HG03439 (cell line): ENCODE results near the gene MUC6.
"Not testable (repeated sequence)": the region's sequence is repeated elsewhere in the genome, so short reads cannot be mapped to it uniquely, and the experiment has no call there.

Experiments used
- ATAC-seq: cut with Tn5 transposase; IDR thresholded peaks from one replicate; pipeline ENCODE4 v1.9.1; 2021; ENCODE audit warnings: mild to moderate bottlenecking, moderate library complexity; ENCODE audit not compliant: unreplicated experiment

MUC6 gene

DNA sequence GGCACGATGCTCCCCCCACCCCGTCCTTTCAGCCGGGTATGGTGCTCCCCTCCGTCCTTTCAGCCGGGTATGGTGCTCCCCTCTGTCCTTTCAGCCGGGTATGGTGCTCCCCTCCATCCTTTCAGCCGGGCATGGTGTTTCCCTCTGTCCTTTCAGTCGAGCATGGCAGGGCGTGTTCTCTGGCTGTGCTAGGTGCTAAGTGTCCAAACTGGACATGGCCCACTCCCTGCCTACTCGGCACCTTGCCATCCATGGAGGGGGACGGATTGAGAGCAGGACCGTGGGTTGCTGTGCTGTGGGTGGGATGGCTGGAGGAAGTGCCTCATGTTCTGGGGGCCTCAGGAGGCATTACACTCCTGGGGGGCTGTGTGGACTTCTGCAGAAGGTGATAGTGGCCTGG, 45.5 kb downstream of the MUC6 start:
- ATAC-seq: no peak

DNA sequence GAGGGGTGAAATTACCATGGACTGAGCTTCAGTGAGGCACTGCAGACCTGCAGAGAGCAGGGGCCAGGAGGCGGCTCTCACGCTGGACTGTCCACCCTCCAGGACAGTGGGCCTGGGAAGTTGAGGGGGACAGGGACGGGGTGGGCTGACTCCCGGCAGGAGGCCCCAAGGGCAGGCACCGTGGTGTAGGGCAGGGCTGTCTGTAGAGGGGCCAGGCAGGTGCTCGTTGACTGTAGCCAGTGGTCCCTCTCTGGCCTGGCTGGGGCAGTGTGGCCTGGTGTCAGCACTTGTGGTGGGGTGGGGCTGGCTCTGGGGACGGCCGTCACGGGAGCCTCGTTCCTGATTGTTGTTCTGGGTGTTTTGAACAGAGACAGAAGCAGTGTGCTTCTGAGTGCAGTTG, 46.4 kb downstream of the MUC6 start:
- no peak for ATAC-seq

DNA sequence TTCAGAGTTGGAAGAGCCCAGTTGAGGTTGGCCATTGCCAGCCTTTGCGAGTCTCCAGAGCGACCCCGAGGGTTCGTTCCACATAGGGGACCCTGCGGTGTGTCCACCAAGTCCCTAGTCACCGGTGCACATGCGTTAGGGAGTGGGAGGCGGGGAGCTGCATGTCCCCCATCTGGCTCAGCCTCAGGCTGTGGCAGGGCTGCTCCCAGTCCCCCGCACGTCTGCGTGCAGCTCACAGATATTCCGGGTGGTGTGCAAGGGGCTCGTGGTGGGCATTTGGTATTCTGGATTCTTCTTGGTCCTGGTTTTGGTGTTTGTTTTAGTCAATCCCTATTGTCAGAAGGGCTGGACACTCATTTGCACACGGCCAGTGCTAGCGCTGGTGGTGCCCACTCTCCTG, 48.8 kb downstream of the MUC6 start:
- no peak for ATAC-seq

DNA sequence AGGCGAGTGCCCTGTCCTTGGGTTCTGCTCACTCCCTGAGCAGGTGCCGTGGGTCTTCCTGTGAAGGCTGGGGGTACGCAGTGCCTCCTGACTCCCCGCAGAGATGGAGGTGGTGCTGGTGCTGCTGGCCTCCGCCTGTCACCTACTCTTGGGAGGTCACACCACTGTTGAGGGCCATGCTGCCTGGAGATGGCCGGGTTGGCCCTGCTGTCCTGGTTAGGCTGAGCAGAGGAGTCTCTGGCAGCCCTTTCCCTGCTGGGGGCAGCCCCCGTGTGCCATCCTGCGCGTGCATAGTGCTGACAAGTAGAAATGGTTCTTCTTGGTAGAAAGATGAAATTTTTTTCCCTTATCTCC, 49.6 kb downstream of the MUC6 start:
- no peak for ATAC-seq

DNA sequence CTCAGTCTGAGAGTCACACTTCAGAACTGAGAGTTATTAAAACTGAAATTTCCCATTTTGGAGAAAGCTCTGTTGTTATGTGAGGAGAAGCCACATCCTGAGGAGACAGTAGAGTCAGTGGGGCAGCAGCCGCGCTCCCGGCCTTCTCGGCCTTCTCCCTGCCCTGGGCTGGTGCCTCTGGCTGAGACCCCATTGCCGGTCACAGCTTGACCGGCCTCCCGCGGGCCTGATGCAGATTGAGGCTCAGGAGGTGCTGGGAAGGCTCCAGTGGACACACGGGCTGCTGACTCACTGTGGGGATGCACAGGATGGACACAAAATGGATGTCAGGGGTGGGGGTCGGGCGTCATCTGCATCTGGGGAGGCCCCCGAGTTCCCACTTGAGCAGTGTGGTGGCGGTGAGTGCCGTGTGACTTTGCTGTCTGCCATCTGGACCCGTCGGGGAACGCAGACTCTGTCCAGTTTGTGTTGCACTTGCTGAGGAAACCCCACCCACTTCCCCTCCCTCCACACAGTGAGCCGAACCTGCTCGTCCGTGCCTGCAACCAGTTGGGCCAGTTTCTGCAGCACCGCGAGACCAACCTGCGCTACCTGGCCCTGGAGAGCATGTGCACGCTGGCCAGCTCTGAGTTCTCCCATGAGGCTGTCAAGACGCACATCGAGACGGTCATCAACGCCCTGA, 50.1 kb downstream of the MUC6 start:
- no peak for ATAC-seq

DNA sequence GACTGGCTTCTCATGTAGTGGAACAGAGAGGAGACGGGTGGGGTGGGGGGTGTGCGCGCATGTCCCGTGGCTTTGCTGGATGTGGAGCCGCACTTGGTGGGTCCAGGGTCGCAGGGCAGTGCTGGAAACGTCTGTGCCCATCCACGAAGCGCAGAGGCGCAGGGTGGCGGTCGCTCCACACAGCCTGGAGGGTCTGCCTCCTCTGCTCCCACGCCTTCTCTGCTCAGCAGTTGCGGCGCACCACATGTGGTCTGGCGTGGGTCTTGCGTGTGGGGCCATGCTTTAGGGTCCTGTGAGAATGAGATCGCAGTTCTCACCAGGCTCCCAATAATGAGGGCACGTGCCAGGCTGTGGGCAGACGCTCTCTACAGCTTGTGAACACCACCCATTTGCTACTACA, 50.7 kb downstream of the MUC6 start:
- ATAC-seq: no peak

DNA sequence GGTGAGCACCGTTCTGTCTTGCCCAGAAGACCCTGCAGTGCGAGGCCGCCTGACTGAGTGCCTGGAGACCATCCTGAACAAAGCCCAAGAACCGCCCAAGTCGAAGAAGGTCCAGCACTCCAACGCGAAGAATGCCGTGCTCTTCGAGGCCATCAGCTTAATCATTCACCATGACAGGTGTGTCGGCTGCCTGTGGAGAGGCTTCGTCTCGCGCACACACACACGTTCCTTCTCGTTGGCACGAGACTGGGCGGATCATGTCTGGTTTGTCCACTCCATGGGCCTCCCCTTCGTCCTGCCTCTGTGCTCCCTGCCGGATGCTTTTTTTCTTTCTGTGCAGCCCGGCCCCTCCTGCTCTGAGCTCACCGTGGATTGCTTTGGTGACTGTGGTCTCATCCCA, 51.1 kb downstream of the MUC6 start:
- ATAC-seq: no peak

DNA sequence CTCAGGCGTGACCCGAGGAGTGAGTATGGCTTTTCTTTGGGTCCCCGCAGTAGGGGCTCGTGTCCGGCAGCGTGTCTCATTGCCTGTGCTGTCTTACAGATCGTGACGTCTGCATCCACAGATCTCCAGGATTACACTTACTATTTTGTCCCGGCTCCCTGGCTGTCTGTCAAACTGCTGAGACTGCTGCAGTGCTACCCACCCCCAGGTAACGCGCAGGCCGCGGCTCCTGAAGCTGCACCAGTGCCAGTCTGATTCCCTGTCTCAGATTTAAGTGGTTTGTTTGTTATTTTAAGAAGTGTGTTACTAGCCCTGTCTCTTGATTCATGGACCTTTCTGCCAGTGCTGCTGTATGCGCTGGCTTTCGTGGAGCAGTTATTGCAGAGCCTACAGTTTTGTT, 52.0 kb downstream of the MUC6 start:
- no peak for ATAC-seq

DNA sequence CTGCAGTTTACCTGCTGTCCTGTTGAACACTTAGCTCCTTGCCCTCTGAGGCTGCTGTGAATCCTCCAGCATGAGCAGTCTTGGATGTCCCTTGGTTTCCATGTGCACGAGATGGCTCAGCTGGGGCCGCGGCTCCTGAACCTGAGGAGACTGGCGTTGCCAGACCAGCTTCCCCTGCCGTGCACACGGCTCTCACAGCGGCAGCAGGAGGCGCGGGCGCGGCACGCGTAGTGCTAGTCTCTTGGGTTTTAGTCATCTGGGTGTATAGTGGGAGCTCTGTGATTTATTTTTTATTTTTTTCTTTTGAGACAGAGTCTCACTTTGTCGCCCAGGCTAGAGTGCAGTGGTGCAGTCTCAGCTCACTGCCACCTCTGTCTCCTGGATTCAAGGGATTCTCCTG, 54.8 kb downstream of the MUC6 start:
- no peak for ATAC-seq

DNA sequence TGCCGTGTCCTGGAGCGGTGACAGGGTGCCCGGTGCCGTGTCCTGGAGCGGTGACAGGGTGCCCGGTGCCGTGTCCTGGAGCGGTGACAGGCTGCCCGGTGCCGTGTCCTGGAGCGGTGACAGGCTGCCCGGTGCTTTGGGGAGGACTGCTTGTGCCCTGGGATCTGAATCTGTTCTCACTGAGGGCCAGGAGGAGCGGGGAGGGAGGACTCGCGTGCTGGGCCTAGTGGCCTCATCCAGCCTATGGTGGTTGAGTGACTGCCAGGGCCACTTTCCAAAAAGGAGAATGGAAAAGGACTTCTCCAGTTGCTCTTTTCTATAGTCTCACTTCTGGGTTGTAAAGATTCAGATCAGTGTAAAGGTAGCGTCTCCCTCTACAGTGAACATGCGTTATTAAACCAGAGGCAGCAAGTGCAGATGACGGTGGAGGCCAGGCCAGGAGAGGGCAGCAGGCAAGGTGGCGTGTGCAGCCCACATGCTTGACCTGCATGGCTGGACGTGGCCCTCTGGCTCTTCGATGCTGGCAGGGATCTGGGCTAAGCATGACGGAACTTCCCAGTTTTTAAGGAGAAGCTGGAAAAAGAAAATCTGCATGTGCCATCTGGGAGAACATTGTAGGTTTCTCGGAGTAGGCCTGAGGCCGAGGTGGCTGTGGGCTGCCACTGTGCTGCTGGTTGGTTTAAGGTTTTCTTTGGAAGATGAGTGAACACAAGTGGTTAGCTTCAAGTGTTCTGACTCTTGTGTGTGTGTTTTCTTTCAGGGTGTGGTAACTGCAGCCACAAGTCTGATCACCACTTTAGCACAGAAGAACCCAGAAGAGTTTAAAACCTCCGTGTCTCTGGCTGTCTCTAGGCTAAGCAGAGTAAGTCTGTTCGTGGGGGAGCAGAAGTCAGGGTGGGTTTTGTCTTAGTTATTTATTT, 55.8 kb downstream of the MUC6 start:
- ATAC-seq: no peak

DNA sequence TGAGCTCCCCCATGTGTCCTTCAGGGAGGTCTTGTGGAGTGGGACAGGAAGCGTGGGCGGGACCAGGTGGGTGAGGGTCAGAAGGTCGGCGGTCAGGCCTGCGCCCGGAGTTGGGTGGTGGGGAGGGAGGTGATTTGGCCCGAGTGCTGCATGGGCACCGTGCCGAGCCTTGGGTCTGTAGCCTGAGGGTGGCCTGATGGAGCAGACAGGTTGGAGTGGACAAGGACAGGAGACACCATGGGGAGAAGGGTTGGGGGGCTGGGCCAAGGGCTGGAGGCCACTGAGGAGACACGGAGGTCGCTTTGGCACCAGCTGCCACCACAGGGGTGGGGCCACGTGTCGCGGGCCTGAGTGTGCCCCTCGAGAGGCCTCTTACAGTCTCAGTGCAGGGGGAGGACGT, 57.7 kb downstream of the MUC6 start:
- ATAC-seq: no peak

DNA sequence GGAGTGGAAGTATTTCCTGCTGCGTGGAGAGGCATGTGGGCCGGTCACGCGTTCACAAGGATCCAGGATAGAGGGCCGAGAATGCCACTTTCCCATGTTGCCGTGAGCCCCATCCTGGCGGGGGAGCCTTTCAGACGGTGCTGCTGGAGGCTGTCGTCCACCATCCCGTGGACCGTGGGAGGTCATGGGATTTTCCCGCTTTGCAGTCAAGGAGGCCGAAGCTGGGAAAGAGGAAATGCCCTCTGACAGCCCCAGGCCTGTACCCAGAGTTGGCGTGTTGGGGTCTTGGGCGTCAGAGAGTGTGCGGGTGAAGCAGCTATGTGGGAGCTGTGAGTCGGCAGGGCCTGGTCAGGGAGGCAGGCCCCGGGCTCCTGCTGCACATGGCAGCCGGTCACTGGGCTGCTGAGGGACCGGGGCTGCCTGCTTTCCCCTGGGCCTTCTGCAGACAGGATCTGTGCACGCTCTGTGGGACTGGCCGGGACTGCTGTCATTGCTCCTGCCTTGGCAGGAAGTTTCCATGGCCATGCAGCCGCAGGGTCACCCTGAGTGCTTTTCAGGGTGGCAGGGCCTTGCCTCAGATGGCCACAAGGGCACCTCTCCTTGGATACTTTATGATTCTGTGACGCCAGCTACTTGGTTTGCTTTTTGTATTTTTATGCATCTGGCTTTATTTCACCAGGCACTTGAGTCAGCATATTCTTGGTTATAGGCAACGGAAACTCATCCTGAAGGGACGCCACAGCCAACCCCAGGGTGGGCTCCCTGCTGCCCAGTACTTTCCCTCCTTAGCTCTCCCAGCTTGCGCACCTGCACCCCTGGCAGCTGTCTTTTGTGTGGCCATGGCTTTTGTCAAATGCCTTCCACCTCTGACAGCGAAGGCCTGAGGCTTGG, 58.4 kb downstream of the MUC6 start:
- no peak for ATAC-seq

DNA sequence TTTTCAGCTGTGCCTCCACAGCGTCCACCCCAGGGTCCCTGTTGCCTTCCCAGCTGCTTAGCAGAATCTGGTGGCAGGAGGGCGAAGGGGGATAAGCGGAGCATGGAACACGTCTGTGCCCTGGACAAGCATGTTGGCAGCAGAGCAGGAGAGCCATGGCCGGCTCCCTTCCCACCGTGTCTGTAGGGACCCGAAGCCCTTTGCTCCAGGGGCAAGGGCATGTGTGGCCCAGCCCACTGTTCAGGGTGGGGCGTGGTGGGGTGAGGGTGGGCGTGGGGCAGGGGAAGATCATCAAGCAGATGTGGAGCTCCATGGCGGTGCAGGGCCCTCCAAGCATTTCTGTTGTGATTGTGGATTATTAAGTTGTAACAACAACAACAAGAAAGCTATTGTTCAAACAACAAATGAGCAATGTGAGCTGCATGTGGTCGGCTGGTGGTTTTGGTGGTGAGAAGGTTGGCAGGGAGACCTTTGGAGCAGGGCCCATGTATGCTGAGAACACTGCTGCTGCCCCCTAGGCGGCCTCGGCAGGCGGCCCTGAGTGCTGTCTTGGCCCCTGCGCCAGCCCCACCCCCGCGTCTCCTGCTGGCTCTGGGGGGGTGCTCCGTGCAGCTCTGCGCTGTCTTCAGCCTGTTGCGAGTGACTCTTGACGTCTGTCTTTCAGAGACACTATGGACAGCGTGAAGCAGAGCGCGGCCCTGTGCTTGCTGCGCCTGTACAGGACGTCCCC, 59.9 kb downstream of the MUC6 start:
- ATAC-seq: no peak

DNA sequence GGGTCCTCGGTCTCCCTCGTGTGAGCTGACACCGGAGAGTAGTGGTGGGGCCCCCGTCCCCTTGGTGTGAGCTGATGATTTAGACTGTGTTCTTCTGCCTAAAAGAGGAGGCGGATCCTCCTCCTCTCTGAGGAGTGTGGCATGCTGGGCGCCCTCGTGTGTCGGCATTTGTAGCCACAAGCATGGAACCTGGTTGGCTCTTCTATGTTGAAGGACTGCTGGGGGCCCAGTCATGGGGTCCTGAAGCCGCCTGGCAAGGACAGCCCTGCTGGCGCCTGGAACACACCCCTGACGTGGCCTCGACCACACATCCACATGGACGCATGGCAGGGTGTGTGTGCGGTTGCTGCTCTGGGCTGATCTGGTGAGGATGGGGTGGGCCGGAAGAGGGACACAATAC, 60.7 kb downstream of the MUC6 start:
- ATAC-seq: no peak

DNA sequence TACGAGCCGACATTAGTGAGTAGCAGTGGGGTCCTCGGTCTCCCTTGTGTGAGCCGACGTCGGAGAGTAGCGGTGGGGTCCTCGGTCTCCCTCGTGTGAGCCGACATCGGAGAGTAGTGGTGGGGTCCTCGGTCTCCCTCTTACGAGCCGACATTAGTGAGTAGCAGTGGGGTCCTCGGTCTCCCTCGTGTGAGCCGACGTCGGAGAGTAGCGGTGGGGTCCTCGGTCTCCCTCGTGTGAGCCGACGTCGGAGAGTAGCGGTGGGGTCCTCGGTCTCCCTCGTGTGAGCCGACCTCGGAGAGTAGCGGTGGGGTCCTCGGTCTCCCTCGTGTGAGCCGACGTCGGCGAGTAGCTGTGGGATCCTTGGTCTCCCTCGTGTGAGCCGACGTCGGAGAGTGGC, 61.1 kb downstream of the MUC6 start:
- not testable (repeated sequence) for ATAC-seq

DNA sequence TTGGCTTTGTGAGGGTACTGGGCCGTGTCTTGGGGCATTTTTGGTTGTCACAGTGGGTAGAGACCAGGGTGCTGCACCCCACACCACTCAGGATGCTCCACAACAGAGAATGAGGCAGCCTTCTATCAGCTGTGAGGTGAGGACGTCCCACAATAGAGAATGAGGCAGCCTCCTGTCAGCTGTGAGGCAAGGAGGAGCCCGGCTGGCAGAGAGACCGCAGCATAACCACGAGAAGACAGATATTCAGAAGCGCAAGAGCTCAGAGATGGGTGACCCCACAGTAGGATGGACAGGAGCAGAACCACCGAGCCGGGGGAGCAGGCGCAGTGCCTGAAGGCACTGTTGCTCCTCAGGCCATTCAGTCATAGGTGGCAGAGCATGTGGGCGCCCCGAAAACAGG, 63.3 kb downstream of the MUC6 start:
- ATAC-seq: no peak

DNA sequence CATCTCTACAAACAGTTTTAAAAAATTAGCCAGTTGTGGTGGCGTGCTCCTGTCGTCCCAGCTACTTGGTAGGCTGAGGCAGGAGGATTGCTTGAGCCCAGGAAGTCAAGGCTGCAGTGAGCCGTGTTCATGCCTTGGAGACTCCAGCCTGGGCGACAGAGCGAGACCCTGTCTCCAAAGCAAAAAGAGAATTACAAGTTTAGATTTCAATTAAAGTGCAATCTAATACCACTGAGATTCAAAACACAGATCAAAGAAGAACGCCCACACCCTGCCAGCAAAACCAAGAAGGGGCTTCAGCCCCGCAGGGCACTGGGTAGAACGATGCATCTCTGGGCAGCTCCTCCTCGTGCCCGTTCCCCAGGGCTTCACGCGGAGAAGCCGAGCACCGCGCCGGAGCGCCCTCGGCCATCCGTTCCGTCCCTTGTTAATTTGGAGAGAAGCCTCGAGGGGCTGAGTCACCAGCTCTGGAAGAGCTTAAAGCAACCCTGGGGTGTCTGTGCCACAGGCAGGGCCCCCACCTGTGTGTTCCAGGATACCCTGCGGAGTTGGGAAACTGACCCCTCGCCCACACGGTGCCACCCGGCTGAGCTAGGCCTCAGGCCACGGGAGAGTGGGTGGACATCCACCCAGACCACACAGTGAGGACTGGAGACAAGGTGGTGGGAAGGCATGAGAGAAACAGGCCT, 63.9 kb downstream of the MUC6 start:
- ATAC-seq: no peak

DNA sequence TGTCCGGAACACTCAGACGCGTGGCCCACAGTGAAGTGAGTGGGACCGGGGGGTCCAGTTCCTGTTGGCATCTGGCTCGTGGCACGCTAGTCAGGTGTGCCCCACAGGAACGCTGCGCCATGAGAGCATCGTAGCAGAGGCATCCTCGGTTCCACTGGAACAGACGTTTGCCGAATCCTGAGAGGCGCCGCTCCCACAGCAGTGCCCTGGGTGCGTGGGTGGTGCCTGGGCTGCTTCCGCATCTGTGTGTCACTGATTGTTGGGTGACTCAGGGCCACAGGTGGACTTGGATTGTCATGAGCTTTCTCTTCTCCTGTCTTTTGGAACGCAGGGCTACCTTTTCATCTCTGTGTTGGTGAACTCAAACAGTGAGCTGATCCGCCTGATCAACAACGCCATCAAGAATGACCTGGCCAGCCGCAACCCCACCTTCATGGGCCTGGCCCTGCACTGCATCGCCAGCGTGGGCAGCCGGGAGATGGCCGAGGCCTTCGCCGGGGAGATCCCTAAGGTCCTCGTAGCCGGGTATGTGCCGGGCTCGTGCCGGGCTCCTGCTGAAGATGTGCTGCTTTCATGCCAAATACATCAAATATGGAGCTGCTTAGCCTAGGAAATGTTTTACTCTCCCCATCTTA, 64.7 kb downstream of the MUC6 start:
- no peak for ATAC-seq

DNA sequence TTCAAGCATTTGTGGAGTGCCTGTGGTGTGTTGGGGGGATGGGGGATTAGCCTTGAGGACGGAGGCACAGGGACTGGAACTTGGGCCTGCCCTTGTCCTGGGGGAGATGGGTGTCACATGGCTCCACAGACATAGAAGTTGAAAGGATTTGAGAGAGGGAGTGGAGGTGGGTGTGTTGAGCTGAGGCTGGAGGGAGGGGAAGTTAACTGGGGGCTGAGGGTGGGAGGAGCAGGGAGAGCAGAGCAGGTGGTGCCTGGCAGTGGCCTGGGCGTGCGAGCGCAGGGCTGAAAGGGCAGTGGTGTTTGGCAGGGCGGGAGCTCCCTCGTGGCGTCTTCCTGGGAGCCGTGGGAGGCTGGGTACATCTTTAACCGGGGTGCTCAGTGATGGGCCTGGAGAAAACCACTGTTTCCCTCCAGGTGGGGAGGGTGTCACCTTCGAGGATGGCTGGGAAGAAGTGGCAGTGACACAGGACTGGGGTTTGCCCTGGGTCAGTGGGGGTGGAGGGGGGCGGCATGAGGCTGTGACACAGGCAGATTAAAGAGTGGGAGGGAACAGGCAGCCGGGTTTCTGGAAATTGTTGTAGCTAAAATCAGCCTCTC, 65.3 kb downstream of the MUC6 start:
- no peak for ATAC-seq
